NB4 (cell line): Measurements from ENCODE around the gene ST13.
A peak's percentile ranks its signal among the peaks of the same experiment; 100 is the strongest.
"Not testable (repeated sequence)": the region's sequence is repeated elsewhere in the genome, so short reads cannot be mapped to it uniquely, and the experiment has no call there.

Experiments used
- DNase-seq: peaks from one replicate; pipeline ENCODE4 v3.0.0; 2010; ENCODE audit warnings: low read depth
- H3K4me3 ChIP-seq: one replicate; pipeline ENCODE4 v1.5.1; 2011; ENCODE audit warnings: mild to moderate bottlenecking, low read depth, low read length, moderate library complexity
- MAX ChIP-seq: IDR thresholded peaks from 2 replicates; pipeline ENCODE4 v1.6.1; 2011; ENCODE audit warnings: low read depth, low read length
- MYC ChIP-seq: IDR thresholded peaks from 2 replicates; pipeline ENCODE4 v1.6.1; 2011; ENCODE audit warnings: low read depth, low read length
- POLR2A ChIP-seq: IDR thresholded peaks from 2 replicates; pipeline ENCODE4 v1.6.1; 2011; ENCODE audit warnings: mild to moderate bottlenecking; ENCODE audit not compliant: insufficient read length; ENCODE audit errors: extremely low read depth
- TF ChIP-seq, protein P1 (sequence below): IDR thresholded peaks from one replicate; pipeline ENCODE4 v1.5.1; 2012; ENCODE audit warnings: low read depth, low read length

The ST13 gene

GRCh38 chr22:40826984-40827741, 29.3 kb downstream of the ST13 start:
- TF ChIP-seq POLR2A (no peak), MAX (no peak), MYC (no peak)
- TF ChIP-seq, protein P1, sequence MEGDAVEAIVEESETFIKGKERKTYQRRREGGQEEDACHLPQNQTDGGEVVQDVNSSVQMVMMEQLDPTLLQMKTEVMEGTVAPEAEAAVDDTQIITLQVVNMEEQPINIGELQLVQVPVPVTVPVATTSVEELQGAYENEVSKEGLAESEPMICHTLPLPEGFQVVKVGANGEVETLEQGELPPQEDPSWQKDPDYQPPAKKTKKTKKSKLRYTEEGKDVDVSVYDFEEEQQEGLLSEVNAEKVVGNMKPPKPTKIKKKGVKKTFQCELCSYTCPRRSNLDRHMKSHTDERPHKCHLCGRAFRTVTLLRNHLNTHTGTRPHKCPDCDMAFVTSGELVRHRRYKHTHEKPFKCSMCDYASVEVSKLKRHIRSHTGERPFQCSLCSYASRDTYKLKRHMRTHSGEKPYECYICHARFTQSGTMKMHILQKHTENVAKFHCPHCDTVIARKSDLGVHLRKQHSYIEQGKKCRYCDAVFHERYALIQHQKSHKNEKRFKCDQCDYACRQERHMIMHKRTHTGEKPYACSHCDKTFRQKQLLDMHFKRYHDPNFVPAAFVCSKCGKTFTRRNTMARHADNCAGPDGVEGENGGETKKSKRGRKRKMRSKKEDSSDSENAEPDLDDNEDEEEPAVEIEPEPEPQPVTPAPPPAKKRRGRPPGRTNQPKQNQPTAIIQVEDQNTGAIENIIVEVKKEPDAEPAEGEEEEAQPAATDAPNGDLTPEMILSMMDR = no peak
- no peak overlapping the region for H3K4me3 ChIP-seq

DNA sequence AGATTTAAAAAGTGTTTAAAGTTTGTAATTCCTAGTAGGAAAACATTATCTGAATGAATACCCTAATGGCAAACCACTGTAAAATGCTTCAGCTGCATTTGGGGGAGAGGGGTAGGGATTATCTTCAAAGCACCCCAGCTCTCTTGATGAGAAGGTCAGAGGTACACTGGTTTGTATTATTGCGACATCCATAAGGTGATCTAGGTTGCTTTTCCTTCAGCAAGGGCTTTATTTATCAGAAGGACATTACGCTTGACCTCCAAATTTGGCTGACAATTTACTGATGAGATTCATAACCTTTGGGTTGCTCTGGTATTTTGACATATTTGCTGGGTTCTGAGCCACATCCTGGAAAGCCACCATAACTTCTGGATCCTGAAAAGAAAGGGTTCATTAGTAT, 30.1 kb downstream of the ST13 start:
- not testable (repeated sequence) for DNase-seq, H3K4me3 ChIP-seq

More at GRCh38 chr22:40826984-40827741, 29.3 kb downstream of the ST13 start:
- DNase-seq = no peak

DNA sequence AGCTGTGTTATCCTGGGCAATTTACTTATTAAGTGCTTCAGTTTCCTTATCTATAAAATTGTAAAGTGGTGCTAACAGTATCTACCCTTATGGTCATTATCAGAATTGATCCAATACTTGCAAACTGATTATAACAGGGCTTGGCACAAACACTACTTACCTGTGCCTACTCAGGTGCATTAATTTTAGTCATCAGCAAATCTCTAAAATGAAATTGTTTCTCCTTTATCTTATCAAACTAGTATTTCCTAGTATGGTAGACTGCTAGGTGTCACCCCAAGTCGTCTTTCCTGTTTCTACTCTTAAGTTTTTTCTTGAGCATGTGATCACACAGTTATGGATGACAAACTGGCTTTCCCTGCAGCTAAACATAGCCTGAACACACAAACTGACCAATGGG, 33.0 kb downstream of the ST13 start:
- no peak for TF ChIP-seq POLR2A
- TF ChIP-seq MAX = no peak
- no peak for DNase-seq
- no peak overlapping the region for H3K4me3 ChIP-seq

DNA sequence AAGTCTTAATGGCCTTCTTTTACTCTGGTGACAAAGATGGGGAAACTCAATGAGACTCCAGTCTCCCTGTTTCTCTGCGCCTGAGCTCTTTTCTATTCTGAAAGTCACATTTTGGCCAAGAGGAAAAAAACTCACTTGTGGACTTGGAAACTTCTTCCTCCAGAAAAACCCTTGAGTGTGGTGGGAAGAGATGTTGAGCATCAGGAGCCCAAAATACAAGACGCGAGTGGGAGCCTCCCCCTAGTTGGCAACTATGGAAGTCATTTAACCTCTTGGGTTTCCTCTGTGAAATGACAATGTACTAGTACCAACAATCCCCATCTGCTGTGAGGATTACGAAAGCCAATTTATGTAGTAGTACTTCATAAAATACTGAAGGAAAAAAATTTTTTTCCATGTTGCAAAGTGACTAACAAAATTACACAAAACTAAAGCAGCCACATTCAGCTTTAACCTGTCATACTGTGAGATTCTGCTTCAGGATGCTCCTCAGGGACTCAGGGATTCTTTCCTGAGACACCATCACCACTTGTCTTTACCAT, 36.8 kb downstream of the ST13 start:
- peak; percentile 53 for DNase-seq
- peak overlapping the region; percentile 68 for H3K4me3 ChIP-seq
- TF ChIP-seq MAX = no peak
- no peak for TF ChIP-seq MYC
- TF ChIP-seq, protein P1 = no peak
- no peak for TF ChIP-seq POLR2A

GRCh38 chr22:40818747-40819598, 37.5 kb downstream of the ST13 start, which contains the start of gene SLC25A17:
TSS of gene SLC25A17 (minus strand) at chr22:40819346. CDS start at chr22:40819248, 98 bp downstream.
- H3K4me3 ChIP-seq = peak within 1 kb of the TSS; percentile 94
- DNase-seq = peak; percentile 91
- TF ChIP-seq POLR2A = peak; percentile 39
- TF ChIP-seq, protein P1 = peak; percentile 15
- TF ChIP-seq MAX = peak; percentile 81
- TF ChIP-seq MYC = peak; percentile 15; the same call in 1 of the 2 replicates

DNA sequence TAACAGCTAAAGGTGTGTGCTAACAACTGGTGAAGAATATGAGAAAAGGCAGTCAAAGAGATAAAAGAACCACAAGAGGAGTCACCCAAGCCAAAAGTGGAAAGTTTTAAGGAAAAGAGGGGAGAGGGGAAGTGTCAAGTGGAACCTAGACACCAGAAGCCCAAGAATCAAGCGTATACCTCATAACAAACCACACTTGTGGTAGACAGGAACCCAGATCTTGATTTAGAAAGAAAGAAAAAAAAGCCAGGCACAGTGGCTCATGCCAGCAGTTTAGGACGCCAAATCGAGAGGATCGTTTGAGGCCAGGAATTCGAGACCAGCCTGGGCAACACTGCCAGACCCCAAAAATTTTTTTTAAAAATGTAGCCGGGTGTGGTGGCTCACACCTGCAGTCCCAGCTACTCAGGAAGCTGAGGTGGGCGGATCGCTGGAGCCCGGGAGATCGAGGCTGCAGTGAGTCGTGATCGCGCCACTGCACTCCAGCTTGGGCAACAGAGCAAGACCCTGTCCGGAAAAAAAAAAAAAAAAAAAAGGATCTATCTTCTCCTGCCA, 38.2 kb downstream of the ST13 start:
- peak; percentile 17 for DNase-seq
- TF ChIP-seq POLR2A = no peak
- no peak for TF ChIP-seq MAX
- no peak for TF ChIP-seq MYC
- TF ChIP-seq, protein P1 = no peak
- peak overlapping the region; percentile 94 for H3K4me3 ChIP-seq
